Stimulated activated CD4-positive, alpha-beta T cell treated with anti-CD3 and anti-CD28 coated beads, Interleukin-15, amount 100 ng/mL, for 24 hours (primary cell): ENCODE measurements around the gene CYP1A1.
"Not testable (repeated sequence)": the region's sequence is repeated elsewhere in the genome, so short reads cannot be mapped to it uniquely, and the experiment has no call there.

Experiments
- DNase-seq: peaks from one replicate; pipeline ENCODE4 v3.0.0-alpha.2; 2020

CYP1A1 gene

GRCh38 chr15:74733269-74733668 lies 7.9 kb upstream of the CYP1A1 start:
- DNase-seq, result no peak

GRCh38 chr15:74732846-74733245 lies 7.5 kb upstream of the CYP1A1 start:
- no peak for DNase-seq

- no peak for DNase-seq
These were observed 5.4 kb upstream of the CYP1A1 start for GRCh38 chr15:74730619-74731316.

GRCh38 chr15:74729372-74729771 lies 4.0 kb upstream of the CYP1A1 start:
- DNase-seq, result not testable (repeated sequence)

DNA sequence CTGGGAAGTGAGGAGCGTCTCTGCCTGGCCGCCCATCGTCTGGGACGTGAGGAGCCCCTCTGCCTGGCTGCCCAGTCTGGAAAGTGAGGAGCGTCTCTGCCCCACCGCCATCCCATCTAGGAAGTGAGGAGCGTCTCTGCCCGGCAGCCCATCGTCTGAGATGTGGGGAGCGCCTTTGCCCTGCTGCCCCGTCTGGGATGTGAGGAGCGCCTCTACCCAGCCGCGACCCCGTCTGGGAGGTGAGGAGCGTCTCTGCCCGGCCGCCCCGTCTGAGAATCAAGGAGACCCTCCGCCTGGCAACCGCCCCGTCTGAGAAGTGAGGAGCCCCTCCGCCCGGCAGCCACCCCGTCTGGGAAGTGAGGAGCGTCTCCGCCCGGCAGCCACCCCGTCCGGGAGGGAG lies 3.4 kb upstream of the CYP1A1 start:
- not testable (repeated sequence) for DNase-seq

DNA sequence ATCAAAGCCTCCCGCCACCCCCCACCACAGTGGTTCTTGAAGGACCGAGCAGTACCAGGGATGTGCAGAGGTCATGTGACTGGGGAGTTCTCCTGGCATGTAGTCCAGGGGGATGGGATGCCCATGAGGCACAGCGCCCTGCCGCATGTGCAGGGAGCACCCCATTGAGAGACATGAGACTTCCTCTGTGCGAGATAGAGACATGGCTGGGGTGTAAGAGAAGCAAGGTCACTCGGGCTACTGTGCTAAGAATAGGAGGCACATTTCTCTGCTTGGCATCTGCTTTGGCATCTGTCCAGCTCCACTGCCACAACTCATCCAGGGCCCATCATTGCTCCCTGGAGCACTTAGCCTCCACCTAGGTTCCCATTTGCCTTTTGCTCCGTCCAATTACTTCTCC lies 2.4 kb upstream of the CYP1A1 start:
- no peak for DNase-seq

DNA sequence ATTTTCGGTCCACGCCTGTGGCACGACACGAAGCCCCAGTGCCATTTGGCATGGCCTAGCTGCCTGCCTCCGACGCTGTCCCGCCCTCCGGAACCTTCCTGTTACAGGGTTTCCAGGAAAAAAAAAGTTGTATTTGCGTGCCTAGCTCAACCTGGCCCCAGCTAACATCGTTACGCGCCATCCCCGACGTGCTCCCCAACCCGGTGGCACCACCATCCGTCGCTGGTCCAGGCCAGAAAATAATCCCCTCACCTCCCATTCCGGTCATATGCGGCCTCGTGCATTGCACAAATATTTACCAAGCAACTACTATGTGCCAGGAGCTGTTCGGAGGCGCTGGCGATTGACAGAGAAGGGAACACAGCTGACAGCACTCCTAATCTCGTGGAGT lies 1.4 kb upstream of the CYP1A1 start:
- no peak for DNase-seq

- DNase-seq, result peak; percentile 75
These were observed 781 bp upstream of the CYP1A1 start for GRCh38 chr15:74725845-74726773.

GRCh38 chr15:74724570-74725224 lies 631 bp downstream of the CYP1A1 start:
- no peak for DNase-seq

GRCh38 chr15:74723754-74724334 lies 1.5 kb downstream of the CYP1A1 start:
- DNase-seq, result no peak

- no peak for DNase-seq
These were observed 2.1 kb downstream of the CYP1A1 start for GRCh38 chr15:74723187-74723586.

GRCh38 chr15:74722591-74722990 lies 2.7 kb downstream of the CYP1A1 start:
- DNase-seq, result no peak

DNA sequence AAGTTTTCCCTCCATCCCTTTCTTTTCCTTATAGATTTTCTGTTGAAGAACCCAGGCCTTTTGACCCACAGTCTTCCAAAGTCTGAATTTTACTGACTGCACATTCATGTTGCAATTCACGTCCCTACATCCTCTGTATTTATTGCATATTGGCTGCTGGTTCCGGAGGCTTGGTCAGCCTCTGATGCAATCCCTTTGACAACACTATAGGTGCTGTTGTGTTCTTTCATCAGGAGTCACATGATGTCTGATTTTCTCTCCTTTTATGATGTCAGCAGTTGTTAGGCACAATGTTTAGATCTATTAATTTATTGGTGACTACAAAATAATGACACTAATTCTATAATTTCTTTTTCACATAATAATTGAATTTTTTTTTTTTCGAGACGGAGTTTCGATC lies 8.7 kb downstream of the CYP1A1 start:
- DNase-seq, result no peak

GRCh38 chr15:74712311-74712710 lies 13.0 kb downstream of the CYP1A1 start:
- no peak for DNase-seq

DNA sequence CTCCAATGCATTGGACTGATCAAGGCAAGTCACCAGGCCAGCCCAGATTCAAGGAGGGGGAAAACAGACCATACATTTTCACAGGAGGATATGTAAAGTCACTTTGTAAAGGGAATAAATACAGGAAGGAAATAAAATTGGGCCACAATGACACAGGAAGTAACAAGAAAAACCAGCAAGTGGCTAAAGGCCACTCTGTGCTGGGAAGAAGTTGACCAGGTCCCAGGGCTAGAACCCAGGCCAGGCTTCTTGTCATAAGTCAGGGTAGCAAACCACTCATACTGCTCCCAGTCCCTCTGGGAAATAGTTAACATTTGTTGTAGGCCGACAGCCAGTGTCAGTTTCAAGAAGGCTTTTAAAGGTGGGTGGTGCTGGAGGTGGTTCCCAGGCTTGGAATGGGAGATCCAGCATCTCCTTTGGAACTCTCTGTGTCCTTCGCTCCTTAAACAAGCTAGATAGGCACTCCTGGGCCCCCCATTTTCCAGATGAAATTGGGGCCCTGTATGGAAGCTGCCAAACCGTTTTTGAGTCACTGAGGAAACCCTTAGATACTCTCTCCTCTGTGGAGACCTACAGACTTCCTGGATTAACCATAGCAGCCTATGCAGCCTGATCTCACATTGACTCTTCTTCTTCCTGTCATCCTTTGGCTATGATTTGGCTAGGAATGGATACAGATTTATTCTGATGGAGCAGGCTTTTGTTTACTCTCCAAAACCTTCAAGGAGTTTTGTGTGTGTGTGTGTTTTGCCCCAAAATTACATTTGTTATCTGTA lies 14.8 kb downstream of the CYP1A1 start:
- no peak for DNase-seq

- no peak for DNase-seq
These were observed 15.4 kb downstream of the CYP1A1 start for GRCh38 chr15:74709892-74710291.

DNA sequence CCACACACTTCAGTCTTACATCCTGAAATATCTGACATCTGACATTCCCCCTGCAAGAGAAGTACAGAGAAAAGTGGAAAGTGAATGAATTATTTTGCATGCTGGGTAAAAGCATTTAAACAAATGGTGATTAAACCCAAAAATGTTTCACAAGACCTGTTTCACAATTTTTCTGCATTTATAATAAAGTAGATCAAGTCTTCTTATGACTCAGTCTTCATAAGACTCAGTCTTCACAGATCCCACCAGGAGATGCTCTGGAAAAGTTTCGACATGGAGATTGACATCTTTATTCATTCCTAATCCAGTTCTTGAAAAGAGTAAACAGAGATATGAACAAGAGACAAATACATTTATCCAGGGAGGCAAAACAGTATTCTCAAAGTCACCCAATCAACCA lies 16.3 kb downstream of the CYP1A1 start:
- no peak for DNase-seq

- no peak for DNase-seq
These were observed 28.5 kb downstream of the CYP1A1 start for GRCh38 chr15:74696808-74697207.

DNA sequence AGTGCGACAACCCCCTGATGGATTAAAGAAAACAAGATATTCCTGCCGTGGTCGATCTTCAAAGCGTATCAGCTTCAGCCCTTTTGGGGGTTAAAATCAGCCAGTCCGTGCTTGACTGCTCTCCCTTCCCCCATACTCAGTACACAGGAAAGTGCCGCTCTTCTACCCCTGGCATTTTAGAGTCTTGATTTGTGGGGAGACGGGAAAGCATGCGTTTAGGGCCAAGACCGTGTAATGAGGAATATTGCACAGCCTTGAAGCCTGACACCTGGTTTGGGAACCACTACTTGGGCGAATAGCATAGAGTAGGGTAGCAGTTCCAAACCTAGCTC lies 29.0 kb downstream of the CYP1A1 start:
- DNase-seq, result no peak

DNA sequence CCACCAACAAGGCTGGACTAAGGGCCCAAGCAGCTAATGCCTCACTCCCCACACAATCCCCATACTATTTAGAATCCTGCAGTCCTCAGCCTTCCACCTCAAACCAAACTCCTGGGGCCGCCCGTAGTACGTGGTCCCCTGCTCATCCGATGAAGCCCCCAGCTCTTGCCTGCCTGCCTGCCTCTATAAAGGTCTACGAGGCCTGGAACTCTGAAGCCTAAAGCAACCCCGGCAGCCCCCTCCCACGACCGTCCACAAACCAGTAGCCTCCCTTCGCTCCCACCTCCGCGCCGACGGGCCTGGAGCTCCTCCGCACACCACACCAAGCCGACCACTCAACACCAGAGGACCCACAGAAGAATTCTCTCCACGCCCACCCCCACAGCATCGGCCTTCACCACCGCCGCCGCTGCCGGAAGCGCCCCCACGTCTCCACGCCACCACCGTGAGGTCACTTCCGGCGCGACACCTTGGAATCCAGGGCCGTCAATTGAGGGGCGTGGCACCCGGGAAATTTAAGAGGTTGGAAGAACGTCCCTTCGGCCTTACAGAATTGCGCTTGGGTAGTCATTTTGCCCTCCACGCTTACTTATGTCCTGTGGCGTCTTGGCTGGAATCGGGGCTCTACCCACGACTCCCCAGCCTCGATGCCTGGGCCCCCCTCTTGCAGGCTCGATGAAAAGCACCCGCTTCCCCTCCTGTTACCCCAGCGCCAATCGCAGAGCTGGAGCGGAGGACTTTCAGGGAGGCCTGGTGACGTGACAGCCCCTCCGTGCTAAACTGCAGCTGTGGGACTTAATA lies 29.5 kb downstream of the CYP1A1 start, which contains the start of gene EDC3:
TSS of gene EDC3 (minus strand) at position 428 of the 801 bp plus-strand sequence. CDS start 20,900 bp downstream, outside the sequence.
- peak; percentile 94 for DNase-seq

DNA sequence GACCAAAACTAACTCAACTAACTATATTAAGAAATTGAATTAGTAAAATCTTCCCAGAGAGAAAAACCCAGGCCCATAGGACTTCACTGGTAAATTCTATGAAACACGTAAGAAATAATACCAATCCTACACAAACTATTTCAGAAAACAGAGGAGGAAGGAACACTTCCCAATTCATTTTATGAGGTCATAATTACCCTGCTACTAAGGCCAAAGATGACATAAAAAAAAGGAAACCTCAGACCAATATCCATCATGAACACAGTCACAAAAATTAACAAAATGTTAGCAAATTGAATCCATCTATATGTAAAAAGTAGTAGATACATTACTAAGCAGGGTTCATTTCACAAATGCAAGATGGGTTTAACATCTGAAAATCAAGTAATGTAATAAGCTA lies 33.0 kb downstream of the CYP1A1 start:
- DNase-seq, result no peak

DNA sequence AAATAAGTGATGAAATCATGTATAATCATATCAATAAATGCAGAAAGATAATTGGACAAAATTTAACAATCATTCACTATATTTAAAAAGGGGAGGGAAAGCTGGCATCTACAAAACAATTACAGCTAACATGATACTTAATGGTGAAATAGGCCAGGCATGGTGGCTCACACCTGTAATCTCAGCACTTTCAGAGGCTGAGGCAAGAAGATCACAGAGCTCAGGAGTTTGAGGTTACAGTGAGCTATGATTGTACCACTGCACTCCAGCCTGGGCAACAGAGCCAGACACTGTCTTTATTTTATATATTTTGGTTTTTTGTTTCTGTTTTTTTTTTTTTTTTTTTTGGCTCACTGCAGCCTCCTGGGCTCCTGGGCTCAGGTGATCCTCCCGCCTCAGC lies 41.6 kb downstream of the CYP1A1 start:
- DNase-seq, result no peak
